Limb (tissue), 2 donors: ENCODE measurements around the gene RNH1.

Experiments
- DNase-seq, 2 donors: peaks; one replicate each; pipeline ENCODE4 v3.0.0-alpha.2; 2016; ENCODE audit errors: extremely low spot score in 2 of 2

Gene RNH1

DNA sequence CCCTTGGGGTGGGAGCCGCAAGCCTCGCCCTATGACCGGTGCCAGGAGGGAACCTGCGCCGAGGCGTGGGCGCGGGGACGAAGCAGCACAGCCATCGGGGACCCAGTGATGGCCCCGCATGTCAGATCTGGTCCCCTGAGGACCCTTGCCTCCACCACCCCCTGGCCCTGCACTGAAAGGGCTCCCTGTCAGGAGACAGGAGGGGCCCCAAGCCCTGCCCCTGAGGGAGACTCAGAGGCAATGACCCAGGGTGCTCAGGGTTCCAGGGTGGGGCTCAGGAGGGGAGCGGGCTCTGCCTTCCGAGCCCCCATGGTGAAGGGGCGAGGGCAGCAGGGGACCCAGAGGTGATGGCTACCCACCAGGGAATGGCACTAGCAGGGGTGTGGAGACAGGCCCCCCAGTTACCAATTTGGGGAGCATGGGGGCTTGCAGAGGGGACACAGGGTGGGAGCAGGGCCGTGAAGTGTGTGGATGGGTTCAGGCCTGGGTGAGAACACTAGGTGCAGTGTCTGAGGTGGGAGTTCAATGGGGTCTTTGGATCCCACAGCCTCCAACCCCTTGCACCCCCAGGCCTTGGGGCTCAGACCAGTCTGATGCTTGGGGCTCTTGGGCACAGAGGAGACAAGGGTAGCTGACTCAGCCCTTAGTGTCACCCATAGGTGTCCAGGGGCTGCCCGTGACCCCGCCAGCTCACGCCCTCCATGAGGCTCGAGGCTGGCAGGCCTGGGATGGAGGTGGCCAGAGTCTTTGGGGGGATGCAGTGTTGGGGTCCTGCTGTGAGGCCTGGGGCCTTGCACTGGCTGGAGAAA lies 30.8 kb upstream of the RNH1 start:
- DNase-seq: no peak

DNA sequence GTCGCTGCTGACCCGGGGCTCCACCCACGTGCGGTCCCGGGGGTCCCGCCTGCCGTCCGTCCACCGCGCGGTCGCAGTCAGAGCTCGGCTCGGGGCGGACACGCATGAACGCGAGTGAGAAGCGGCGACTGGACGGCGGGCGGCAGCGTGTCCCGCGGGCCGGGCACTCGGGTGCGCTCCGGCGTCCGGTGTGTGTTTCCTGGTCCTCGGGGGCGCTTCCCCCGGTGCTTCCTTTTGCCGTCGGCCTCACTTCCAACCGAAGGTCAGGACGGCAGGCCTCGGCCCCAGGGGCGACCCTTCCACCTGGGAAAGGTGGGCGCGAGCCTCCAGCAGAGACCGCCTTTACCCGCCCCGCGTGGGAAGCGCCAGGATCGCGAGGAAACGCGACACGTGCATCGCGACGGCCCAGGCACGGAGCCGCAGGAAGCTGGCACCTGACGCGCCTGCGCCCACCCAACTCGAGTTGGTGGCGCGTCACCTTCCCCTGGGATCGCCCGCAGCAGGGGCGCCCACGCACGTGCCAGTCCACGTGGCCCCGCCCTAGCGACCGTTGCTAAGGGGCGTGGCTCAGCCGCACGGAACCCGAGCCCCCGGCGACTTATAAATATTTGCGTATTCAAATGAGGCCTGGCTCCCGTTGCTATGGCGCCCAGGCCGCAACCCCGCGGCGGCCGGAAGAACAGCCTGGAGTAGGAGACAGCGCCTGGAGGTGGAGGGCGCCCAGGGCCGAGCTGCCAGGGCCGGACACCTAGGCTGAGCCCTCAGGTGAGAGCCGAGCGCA lies 30.0 kb upstream of the RNH1 start, which contains the start of gene LRRC56:
Gene LRRC56 (plus strand): TSS at position 687 of the 781 bp plus-strand sequence. CDS start 3,158 bp downstream, outside the sequence.
- DNase-seq: peak in 1 of 2 donors; percentile 84

DNA sequence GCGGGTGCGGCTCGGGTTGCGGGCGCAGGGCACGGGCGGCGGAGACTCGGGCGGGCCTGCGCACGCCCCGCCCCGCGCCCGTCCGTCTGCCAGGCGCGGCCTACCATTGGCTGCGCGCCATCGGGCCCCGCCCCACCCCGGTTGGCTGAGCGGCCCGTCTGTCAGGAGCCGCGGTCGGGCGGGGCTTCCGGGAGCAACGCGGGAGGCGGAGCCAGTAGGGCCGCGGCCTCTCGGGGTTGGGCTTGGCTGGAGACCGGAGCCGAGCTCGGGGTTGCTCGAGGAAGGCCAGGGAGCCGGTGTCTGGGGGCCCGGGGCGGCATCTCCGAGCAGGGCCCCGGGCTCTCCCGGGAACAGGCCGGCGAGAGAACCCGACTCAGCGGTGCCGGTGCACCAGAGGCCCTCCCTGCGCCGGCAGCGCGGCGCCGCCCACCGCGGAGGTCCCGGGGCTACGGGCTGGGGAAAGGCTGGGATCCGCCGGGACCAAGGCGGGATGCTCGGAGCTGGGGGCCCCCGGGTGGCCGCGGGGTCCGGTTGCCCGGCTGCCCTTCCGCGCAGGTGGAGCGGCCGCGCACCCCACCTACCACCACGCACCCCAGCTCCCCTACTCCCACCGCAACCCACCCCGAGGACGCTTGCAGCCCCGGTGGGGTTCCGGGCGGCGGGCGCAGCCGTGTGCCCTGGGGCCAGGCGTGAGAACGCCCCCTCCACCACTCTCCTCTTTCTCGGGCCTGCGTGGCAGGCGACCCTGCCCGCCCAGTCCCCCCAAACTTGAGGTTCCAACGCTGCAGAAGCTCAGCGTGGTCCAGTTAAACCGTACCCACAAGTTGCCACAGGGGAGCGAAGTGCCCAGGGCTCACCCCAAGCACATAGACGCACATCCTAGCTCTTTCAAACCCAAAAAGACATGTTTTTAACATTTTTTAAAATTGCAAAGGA lies 28.7 kb upstream of the RNH1 start, which contains the start of gene HRAS:
Gene HRAS (minus strand): TSS at position 58 of the 936 bp plus-strand sequence.
- DNase-seq: peak; percentile 94 to 98

- no peak for DNase-seq
These were observed 28.1 kb upstream of the RNH1 start for GRCh38 chr11:535210-535518.

GRCh38 chr11:534396-535209 lies 27.6 kb upstream of the RNH1 start:
- peak in 1 of 2 donors; percentile 59 for DNase-seq

DNA sequence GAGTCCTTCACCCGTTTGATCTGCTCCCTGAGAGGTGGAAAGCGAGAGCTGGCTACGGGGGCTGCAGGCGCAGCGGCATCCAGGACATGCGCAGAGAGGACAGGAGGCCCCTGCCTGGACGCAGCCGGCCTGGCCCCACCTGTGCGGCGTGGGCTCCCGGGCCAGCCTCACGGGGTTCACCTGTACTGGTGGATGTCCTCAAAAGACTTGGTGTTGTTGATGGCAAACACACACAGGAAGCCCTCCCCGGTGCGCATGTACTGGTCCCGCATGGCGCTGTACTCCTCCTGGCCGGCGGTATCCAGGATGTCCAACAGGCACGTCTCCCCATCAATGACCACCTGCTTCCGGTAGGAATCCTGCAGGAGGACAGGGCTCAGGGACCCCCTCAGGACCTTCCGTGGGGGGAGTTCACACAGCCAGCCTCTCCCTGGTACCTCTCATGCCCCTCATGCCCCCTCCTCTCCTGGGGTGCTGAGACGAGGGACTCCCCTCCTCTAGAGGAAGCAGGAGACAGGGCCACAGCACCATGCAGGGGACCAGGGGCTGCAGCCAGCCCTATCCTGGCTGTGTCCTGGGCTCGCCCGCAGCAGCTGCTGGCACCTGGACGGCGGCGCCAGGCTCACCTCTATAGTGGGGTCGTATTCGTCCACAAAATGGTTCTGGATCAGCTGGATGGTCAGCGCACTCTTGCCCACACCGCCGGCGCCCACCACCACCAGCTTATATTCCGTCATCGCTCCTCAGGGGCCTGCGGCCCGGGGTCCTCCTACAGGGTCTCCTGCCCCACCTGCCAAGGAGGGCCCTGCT lies 26.7 kb upstream of the RNH1 start:
- peak in 1 of 2 donors; percentile 30 for DNase-seq

DNA sequence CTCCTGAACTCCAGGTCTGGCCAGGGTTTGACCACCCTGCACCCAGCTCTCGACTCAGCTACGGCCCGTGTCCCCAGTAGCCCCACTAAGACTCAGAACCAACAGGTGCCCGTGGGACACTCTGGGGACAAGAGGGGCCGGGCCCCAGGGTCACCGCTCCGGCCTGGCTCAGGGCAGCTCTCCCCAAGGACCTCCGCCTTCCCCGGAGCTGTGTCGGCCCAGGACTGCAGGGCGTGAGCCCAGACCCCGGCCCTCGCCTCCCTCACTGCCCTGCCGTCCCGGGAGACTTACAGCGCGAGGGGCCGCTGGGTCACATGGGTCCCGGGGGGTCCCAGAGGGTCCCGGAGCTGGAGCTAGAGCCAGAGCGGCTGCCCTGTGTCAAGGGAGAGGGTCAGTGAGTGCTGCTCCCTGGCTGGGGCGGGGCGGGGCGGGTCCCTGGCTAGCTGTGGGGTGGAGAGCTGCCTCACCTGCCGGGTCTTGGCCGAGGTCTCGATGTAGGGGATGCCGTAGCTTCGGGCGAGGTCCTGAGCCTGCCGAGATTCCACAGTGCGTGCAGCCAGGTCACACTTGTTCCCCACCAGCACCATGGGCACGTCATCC lies 26.0 kb upstream of the RNH1 start:
- DNase-seq: peak in 1 of 2 donors; percentile 40

GRCh38 chr11:532527-532985 lies 25.5 kb upstream of the RNH1 start:
- DNase-seq: peak in 1 of 2 donors; percentile 29

GRCh38 chr11:531919-532526 lies 25.0 kb upstream of the RNH1 start:
- peak in 1 of 2 donors; percentile 24 for DNase-seq

DNA sequence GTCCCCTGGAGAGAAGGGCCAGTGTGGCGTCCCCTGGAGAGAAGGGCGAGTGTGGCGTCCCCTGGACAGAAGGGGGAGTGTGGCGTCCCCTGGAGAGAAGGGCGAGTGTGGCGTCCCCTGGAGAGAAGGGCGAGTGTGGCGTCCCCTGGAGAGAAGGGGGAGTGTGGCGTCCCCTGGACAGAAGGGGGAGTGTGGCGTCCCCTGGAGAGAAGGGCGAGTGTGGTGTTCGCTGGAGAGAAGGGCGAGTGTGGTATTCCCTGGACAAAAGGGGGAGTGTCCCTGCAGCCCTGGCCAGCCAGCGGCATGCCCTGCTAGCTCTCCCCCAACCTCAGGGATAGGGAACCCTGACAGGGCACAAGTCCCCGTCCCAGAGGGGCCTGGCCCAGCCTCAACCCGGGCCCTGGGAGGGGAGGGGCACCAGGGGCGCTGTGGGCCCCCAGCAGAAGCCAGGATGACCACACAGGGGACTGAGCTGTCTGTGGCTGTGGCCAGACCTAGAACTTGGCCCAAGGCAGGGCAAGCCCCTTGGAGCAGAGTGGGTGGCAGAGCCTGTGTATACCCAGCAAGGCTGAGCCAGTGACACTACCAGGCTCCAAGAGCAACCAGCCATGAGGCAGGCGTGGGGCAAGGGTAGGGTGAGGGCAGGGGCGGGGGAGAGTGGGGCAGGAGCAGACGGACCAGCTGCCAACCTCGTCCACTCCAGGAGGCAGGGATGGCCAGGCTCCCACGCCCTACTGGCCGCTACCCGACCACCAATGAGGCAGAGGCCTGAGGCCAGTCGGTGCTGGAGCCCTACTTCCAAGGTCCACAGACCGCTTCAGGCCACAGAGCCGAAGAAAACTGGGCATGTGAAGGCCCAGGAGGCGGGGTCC lies 24.2 kb upstream of the RNH1 start:
- DNase-seq: peak in 1 of 2 donors; percentile 33

- DNase-seq: peak in 1 of 2 donors; percentile 29
These were observed 22.8 kb upstream of the RNH1 start for GRCh38 chr11:529728-530411.

DNA sequence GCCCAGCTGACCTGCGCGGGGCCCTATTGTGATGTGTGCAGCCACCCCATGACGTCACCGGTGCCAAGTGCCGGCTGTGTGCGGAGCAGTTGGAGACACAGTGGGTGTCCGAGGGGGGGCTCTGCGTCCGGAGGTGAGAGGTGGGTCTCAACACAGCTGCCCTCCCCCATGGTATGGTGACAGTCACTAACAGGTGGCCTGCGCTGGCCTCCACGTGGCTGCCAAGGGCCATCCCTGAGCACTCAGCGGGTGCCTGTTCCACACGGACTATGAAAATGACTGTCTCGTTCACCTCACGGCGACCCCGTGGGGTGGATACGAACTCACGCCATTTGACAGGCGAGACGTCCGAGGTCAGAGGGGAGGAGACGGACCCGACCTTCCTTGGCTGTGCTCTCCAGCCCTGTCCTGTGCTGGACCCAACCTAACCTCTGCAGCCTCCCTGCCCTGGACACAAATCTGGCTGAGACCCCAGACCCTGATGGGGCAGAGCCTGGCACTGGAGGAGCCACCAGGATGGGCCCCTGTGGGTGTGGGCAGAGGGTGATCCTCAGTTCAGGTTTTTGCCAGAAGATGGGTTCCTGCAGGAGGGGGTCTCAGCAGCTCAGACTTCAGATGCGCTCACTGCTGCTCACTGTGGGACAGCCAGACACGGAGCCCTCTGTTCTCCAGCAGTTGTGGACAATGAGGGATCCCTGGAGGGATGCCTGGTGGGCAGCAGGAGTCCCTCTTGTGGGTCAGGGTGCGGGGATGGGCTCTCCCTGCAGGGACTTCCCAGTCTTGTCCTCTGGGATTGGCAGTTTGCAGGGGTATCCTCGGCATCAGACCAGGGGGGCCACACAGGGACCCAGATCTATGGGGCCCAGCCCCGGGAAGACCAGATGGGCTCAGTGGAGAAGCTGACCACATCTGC lies 22.0 kb upstream of the RNH1 start:
- DNase-seq: peak in 1 of 2 donors; percentile 51

- DNase-seq: peak in 1 of 2 donors; percentile 27
These were observed 21.2 kb upstream of the RNH1 start for GRCh38 chr11:528166-528814.

- DNase-seq: no peak
These were observed 19.1 kb upstream of the RNH1 start for GRCh38 chr11:526192-526591.

DNA sequence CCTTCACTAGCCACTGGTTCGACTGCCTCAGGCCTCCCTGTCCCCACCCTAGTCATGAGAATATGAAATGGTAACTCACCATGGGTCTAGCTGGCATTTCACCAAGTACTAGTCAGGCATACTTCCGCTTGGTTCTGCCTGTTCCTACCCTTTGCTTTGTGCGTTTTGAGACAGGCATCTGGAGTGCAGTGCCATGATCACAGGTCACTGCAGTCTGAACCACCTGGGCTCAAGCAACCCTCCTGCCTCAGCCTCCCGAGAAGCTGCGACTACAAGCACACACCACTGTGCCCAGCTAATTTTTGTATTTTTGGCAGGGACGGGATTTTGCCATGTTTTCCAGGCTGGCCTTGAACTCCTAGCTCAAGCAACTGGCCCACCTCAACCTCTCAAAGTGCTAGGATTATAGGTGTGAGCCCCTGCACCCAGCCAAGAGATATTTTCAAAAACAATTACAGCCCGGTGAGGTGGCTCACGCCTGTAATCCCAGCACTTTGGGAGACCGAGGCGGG lies 14.2 kb upstream of the RNH1 start:
- no peak for DNase-seq
